GM06990 (cell line): ENCODE measurements around the gene CNKSR2.
"Not testable (repeated sequence)": the region's sequence is repeated elsewhere in the genome, so short reads cannot be mapped to it uniquely, and the experiment has no call there.

Experiments used
- DNase-seq: peaks from one replicate; pipeline ENCODE4 v3.0.0-alpha.2; 2011; ENCODE audit not compliant: insufficient read length; ENCODE audit errors: extremely low read depth
- H3K27me3 ChIP-seq: replicated peaks from 2 replicates; pipeline ENCODE4 v1.6.0; 2011; ENCODE audit warnings: low read length; ENCODE audit not compliant: control insufficient read depth, insufficient read depth
- H3K36me3 ChIP-seq: 2 replicates; pipeline ENCODE4 v1.5.1; 2011; ENCODE audit warnings: low read length; ENCODE audit not compliant: control insufficient read depth, insufficient read depth
- H3K4me3 ChIP-seq: replicated peaks from 2 replicates; pipeline ENCODE4 v1.5.1; 2011; ENCODE audit warnings: low read depth, mild to moderate bottlenecking, control low read depth, low read length
- TF ChIP-seq, protein P1 (sequence below): IDR thresholded peaks from 2 replicates; pipeline ENCODE4 v1.5.1; 2011; ENCODE audit warnings: low read length, control low read depth, mild to moderate bottlenecking, inconsistent platforms; ENCODE audit not compliant: insufficient read depth, poor library complexity, severe bottlenecking

Gene CNKSR2

GRCh38 chrX:21528076-21528475 lies 153.9 kb downstream of the CNKSR2 start:
- no peak overlapping the region for H3K4me3 ChIP-seq
- H3K27me3 ChIP-seq: no peaks in the 10 kb centered on the region
- TF ChIP-seq, protein P1, sequence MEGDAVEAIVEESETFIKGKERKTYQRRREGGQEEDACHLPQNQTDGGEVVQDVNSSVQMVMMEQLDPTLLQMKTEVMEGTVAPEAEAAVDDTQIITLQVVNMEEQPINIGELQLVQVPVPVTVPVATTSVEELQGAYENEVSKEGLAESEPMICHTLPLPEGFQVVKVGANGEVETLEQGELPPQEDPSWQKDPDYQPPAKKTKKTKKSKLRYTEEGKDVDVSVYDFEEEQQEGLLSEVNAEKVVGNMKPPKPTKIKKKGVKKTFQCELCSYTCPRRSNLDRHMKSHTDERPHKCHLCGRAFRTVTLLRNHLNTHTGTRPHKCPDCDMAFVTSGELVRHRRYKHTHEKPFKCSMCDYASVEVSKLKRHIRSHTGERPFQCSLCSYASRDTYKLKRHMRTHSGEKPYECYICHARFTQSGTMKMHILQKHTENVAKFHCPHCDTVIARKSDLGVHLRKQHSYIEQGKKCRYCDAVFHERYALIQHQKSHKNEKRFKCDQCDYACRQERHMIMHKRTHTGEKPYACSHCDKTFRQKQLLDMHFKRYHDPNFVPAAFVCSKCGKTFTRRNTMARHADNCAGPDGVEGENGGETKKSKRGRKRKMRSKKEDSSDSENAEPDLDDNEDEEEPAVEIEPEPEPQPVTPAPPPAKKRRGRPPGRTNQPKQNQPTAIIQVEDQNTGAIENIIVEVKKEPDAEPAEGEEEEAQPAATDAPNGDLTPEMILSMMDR: no peak
- H3K36me3 ChIP-seq: no peaks in the 10 kb centered on the region
- DNase-seq: no peak

- H3K4me3 ChIP-seq: no peak overlapping the region
- TF ChIP-seq, protein P1: no peak
- no peak for DNase-seq
- no peaks in the 10 kb centered on the region for H3K27me3 ChIP-seq
- H3K36me3 ChIP-seq: no peaks in the 10 kb centered on the region
These were observed 155.6 kb downstream of the CNKSR2 start for GRCh38 chrX:21529771-21530170.

- H3K4me3 ChIP-seq, H3K36me3 ChIP-seq, H3K27me3 ChIP-seq, DNase-seq: not testable (repeated sequence)
These were observed 170.4 kb downstream of the CNKSR2 start for GRCh38 chrX:21544642-21545041.

DNA sequence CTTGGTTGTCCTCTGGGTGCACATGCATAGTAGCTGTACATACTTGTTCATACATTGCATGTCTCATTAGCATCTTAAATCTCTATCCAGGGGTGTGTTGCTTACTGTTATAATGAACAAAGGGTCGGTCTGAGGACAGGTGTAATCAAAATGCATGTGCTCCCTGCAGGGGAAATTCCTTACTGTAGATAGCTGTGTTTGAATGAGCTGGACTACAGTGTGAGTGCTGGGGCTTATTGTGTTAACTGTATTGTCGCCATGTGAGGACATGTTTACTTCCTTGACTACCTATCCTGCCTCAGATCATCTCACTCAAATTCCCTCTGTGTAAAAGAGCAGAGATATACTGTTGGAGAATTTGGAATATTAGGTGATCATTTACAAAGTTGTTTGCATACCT lies 185.2 kb downstream of the CNKSR2 start:
- H3K36me3 ChIP-seq: no peaks in the 10 kb centered on the region
- H3K27me3 ChIP-seq: no peaks in the 10 kb centered on the region
- no peak overlapping the region for H3K4me3 ChIP-seq
- TF ChIP-seq, protein P1: no peak
- no peak for DNase-seq

GRCh38 chrX:21565025-21565424 lies 190.8 kb downstream of the CNKSR2 start:
- no peak overlapping the region for H3K4me3 ChIP-seq
- H3K27me3 ChIP-seq: no peaks in the 10 kb centered on the region
- DNase-seq: no peak
- no peaks in the 10 kb centered on the region for H3K36me3 ChIP-seq
- TF ChIP-seq, protein P1: no peak

GRCh38 chrX:21574793-21575192 lies 200.6 kb downstream of the CNKSR2 start:
- Histone ChIP-seq H3K27me3 (no peaks in the 10 kb centered on the region), H3K36me3 (no peaks in the 10 kb centered on the region), H3K4me3 (no peak overlapping the region)
- no peak for DNase-seq
- TF ChIP-seq, protein P1: no peak
